GM12801 (cell line): ENCODE results near the gene ARHGAP45.

Source experiments
- CTCF ChIP-seq: IDR thresholded peaks from one replicate; pipeline ENCODE4 v1.5.1; 2011; ENCODE audit warnings: control low read depth; ENCODE audit not compliant: insufficient read length; ENCODE audit errors: extremely low read depth

Gene ARHGAP45

GRCh38 chr19:1020868-1021425 lies 46.0 kb upstream of the ARHGAP45 start, which contains the start of gene TMEM259:
TSS of gene TMEM259 (minus strand) at chr19:1021123. CDS start at chr19:1020996, 127 bp downstream.
- no peak for TF ChIP-seq CTCF

- no peak for TF ChIP-seq CTCF
Observed at GRCh38 chr19:1025960-1026782, 40.8 kb upstream of the ARHGAP45 start, which contains the start of gene CNN2. TSS of gene CNN2 (plus strand) at chr19:1026608. CDS start at chr19:1026662, 54 bp downstream.

- no peak for TF ChIP-seq CTCF
Observed at GRCh38 chr19:1026783-1027649, 40.0 kb upstream of the ARHGAP45 start.

- no peak for TF ChIP-seq CTCF
Observed at GRCh38 chr19:1027650-1028061, 39.3 kb upstream of the ARHGAP45 start.

GRCh38 chr19:1028062-1028926 lies 38.7 kb upstream of the ARHGAP45 start:
- TF ChIP-seq CTCF = no peak

GRCh38 chr19:1032264-1032867 lies 34.6 kb upstream of the ARHGAP45 start:
- no peak for TF ChIP-seq CTCF
